ENCODE measurements around the gene PRKCE.

DNA sequence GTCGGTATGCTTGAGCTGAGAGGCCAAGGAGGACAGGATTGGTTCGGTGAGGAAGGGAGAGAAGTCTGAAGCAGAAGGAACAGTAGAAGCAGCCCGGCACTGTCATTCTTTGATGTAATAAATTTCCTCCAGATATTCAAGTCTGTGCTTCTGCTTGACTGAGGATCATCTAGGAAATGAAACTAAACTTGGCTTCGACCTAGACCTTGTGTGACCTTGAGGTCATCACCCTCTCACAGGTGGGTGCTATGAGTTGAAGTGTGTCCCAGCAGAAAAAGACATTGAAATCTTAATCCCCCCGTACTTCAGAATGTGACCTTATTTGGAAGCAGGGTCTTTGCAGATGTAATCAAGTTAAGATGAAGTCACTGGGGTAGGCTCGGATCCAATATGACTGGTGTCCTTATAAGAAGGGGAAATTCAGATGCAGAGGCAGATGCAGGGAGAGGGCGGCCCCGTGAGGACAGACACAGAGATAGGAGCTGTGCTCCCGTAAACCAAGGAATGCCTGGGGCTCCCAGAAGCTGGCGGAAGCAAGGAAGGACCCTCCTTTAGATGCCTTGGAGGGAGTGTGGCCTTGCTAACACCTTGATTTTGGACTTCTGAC is 49.0 kb downstream of the PRKCE start:
- TF ChIP-seq POLR2A (IDR thresholded peaks at IDR 0.05): no peak
- TF ChIP-seq, protein P1, sequence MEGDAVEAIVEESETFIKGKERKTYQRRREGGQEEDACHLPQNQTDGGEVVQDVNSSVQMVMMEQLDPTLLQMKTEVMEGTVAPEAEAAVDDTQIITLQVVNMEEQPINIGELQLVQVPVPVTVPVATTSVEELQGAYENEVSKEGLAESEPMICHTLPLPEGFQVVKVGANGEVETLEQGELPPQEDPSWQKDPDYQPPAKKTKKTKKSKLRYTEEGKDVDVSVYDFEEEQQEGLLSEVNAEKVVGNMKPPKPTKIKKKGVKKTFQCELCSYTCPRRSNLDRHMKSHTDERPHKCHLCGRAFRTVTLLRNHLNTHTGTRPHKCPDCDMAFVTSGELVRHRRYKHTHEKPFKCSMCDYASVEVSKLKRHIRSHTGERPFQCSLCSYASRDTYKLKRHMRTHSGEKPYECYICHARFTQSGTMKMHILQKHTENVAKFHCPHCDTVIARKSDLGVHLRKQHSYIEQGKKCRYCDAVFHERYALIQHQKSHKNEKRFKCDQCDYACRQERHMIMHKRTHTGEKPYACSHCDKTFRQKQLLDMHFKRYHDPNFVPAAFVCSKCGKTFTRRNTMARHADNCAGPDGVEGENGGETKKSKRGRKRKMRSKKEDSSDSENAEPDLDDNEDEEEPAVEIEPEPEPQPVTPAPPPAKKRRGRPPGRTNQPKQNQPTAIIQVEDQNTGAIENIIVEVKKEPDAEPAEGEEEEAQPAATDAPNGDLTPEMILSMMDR (IDR thresholded peaks at IDR 0.05): no peak
